NCI-H2029 treated with DMSO at 0.1 percent for 48 hours (cell line): Measurements from ENCODE around the gene CCND1.

Experiments
- DNase-seq: peaks from one replicate; lab custom pipeline; 2025; lab: John Stamatoyannopoulos, UW

The CCND1 gene

DNA sequence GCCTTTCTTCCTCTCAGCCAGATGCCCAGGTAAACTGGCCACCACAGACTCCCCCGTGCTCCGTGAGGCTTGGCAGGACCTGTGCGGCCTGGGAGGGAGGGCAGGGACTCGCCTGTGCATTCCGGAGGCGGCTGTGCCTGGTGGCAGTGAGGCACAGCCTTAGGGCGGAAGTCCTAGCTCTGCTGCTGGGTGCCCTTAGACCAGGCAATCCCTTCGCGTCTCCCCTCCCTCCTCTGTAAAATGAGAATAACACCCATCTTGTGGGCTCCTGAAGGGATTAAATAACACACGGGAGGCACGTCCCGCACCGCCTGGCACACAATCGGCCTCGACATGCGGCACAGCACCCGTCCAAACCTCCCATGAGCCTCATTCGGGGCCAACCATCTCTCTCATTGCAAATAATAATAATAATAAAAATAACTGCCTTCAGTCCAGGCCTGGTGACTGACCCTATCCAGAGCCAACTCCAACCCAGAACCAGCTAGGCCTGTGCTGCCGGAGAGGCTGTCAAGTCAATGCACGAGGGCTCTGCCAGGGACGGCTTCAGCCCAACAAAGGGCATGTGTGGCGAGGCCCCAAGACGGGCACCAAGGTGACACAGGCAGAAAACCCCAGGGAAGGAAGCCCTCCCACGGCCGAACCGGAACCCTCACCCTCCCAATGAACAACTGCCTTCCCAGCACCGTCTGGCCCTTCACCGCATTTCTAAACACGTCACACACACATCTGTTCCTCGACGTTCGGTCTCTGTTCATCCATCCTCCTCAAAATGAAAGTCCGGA lies 26.0 kb downstream of the CCND1 start:
- DNase-seq = no peak

DNA sequence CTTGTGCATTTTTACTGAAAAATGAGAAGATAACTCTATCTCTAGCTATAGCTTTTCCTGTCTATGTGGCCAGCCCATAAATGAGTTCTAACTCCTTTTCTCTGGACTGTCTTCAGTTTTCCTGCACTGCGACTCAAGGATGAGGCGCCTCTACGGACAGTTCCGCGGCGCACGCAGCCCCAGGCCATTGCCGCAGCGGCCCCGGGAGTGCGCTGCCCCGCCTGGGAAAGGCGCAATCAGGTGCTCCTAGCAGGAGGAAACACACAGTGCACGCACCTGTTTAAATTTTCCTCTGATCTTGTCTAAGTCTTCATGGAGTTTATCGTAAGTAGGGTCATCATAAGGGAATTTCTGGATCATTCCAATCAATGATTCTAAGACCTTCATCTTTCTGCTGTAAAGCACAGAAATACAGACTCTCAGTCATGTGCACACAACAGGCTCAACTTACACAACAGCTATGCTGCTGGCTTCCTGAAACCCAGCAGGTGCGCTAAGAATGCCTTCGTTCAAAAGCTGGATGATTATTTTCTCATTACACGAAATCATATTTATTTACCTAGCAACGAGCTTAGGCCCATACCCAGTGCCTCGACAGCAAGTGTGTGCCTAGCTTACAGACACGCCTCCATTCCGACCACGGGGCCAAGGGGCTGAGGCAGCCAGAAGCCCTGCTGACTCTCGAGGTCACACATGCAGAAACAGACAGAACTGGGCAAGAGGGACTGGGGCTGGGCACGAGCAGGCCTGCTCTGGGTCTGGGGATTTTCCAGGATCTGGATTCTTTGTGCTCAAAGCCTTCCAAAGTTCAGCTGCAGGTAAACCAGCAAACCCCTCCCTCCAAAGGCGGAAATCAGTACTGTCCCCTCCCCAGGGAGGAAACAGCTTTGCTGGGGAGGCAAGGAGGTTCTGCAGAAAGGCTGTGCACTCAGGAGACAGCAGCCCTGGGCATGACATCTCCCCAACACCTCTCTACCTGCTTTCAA lies 27.0 kb downstream of the CCND1 start:
- no peak for DNase-seq

DNA sequence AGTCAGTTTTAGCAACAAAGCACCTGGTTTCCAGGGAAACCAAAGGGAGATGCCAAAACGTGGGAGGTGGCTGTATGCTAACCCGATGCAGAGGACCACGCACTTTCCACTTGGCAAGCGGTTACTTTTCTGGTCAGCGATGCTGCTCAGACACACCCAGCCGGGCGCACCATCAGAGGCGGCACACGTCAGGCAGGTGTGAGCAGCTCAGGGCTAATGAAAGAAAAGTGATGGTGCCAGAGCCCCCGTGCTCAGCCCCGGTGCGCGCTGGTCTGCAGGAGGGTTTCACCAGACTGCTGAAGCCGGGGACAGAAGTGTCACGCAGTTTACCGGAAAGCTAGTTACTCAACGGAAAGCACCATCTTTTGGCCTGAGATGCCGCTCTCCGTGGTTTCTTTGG lies 28.5 kb downstream of the CCND1 start:
- no peak for DNase-seq

DNA sequence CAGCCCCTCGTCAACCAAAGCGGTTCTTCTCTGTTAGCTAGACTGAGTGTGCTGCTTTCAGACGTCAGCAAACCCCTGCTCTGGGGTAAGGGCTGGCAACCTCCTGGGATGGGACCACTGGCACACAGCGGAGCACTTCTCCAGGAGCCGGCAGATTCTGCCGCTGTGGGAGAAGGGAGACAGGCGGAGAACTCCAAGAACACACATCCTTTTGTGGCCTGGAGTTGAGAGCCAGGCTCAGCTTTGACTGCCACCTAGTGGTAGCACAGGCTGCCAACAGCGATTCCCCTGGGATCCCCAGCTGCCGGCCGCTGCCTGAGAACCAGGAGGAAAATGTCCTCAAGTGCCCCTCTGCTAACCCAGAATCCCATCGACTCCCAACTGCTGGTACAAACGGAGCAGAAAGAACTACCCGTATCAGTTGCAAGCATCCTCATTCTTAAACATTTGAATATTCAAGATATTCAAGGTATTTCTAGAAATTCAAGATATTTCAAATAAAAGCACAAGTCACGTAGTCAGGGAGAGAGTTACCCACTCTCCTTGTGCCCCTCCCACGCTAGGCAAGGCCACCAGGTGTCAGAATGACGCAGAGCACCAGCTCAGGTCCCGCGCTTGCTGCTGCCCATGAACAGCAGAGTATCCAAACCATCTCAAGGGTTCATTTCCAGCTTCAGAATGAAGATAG lies 29.3 kb downstream of the CCND1 start:
- peak; percentile 59 for DNase-seq

DNA sequence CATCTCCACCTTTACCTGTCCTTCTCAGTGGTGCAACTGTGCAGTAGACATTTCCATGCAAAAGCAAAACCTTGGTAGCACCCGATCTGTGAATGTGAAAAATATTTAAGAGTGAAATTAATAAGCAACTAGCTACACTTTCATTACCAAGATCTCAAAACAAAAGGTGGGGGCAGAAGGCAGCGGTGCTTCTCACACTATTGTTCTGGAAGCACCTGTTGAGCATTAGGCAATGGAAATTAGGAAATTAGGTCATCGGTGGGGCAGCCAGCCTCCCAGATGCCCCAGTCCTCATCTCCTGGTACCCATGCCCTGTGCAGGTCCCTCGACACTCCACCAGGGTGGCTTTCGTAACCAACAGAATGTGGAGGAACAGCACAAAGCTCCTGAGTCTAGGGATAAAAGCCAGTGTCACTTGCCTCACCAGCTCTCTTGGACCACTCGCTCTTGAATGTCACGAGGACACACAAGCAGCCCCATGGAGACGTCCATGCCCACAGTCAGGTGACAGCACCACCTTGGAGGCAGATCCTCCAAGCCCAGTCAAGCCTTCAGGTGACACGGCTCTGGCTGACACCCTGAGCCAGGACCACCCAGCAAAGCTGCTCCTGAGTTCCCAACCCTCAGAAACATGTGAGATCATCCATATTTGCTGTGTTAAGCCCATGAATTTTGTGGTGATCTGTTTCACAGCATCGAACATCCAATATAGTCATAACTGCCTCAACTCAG lies 30.9 kb downstream of the CCND1 start:
- DNase-seq = no peak

DNA sequence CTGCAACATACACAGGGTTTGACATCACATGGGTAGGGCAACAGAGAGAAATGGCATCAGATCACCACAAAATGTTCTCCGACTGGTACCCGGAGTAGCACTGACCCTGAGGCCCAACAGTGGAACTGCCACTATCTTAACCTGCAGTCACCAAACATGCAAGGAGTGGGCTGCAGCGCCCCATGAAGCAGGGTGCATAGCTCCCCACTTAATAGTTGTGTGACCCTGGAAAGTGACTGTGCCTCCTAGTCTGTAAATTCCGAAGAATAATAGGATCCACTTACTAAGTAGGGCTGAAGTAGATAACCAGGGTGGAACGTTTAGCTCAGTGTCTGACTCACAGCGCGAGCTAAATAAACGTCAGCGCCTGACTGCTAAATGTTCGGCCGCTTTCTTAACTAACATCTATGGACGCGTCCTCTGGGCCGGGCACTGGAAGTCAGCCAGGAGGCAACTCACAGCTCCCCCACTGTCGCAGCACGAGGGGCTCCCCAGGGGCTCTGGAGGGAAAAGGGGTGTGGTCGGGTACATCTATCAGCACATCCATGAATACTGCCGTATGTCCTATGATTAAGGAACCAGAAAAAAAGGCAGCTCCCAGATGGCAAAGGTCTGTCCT lies 33.4 kb downstream of the CCND1 start:
- DNase-seq = no peak

DNA sequence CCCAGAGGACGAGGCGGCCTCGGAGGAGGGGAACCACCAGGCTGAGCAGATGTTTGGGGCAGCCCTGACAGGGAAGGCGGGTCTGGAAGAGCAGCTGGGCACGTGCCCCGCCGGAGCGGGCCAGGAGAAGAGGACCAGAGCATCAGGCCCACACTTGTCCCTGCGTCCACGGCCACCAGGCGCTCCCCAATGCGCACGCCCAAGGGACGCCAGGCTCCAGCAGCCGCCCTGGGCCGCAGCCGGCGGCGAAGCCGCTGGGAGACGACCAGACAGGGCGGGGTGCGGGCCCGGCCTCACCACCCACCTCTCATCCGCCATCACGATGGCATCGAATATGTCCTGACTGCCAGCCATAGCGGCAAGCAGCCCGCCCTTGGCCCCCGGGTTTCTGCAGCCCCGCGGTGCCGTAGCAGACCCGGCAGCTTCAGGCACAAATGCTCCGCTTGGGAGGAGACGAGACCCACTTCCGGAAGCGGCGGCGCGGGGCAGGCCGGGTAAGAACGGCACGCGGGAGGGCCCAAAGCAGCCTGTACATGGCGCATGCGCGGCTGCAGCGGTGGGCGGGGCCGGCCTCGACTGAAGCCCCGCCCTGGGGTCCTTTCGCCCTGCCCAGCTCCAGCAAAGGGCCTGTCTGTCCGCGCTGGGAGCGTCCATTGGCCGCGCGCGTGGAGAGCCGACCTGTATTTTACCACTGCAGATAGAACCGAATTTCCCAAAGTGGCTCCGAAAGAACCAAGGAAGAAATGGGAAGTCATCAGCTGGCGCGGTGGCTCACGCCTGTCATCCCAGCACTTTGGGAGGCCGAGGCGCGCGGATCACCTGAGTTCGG lies 34.1 kb downstream of the CCND1 start, which contains the start of gene LTO1:
LTO1 (minus strand) TSS at position 468 of the 829 bp plus-strand sequence; CDS start at position 354, 114 bp downstream.
- peak; percentile 79 for DNase-seq

DNA sequence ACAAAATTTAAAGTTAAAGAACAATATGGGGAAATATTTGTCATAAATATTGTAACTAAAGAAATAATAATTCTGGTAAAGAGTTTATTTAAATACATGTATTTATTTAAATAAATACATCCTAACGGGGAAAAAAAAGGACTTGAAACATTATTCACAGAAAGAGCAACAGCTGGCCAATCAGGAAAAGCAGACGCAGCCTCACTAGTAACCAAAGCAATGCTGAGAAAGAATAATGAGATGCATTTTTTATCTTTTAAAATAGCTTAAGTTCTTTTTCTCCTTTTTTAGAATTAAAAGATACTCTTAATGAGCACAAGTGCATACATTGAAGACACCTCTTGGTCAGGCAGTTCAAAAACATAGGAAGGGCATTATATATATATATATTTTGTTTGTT lies 36.8 kb downstream of the CCND1 start:
- no peak for DNase-seq

DNA sequence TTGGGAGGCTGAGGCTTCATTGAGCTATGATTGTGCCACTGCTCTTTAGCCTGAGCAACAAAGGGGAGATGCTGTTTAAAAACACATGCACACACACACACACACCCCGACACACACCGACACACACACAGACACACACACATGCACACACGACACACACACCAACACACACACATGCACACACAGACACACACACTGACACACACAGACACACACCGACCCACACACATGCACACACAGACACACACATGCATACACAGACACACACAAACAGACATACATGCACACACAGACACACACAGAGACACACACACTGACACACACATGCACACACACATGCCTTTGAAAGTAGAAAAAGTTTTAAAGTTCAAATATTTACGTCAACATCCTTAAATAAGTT lies 39.7 kb downstream of the CCND1 start:
- no peak for DNase-seq

DNA sequence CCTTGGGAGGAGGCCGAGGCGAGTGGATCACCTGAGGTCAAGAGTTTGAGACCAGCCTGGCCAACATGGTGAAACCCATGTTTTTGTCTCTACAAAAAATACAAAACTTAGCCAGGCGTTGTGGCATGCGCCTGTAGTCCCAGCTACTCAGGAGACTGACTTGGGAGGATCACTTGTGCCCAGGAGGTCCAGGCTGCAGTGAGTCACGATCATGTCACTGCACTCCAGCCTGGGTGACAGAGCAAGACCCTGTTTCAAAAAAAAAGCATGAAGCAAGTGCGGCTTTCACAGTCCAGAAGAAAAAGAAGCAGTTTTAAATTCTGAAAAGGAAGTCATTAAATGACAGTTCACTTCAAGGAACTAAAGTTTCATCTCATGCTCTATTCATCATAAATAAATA lies 41.3 kb downstream of the CCND1 start:
- DNase-seq = no peak

DNA sequence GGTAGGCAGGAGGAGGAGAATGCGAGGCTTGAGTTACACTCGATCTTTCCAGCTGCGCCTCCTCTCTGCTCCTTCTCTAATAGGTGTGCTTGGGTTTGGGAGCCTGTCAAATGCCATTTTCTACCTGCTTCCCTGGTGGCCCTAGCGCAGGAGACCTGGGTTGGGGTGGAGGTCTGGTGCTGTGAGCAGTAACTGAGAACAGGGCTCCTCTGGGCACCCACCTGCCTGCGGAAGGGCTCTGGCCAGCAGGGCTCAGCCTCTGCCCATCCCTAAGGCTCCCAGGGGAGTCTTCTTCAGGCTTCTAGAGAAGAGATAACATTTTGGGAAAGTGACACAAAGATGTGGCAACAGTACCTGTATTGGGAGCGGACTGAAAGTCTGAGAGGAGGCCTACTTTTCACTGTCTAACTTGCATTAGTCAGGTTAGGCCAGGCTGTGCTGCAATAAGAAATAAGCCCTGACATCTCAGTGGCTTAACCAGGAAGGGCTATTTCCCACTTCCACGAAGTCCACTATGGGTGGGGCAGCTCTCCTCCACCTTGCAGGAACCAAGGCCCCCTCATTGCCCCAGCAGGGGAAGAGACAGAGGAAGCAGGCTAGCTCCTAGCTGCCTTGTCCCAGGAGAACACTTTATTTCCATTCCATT lies 41.8 kb downstream of the CCND1 start:
- no peak for DNase-seq

DNA sequence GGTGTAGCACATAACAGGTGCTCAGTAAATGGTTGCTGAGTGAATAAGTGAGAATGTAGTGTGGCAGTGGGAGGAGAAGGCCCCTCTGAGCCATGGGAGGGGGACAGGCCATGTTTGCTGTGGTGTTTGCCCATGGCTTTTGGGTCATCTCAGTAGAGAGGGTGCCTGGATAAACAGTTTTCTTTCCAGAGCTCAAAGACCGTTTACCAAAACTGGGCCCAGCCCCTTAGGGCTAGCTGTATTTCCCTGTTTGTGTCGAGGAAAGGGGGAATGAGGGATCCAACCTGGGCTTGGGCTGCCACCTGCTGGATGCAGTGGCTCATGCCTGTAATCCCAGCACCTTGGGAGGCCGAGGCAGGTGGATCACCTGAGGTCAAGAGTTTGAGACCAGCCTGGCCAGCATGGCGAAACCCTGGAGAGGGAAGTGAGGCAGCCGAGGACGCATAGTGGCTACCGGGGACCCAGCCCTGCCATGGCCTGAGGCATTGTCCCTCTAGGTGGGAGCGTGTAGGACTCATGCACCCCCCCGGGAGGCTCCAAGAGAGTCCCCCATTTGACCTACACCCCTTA lies 42.9 kb downstream of the CCND1 start:
- no peak for DNase-seq

DNA sequence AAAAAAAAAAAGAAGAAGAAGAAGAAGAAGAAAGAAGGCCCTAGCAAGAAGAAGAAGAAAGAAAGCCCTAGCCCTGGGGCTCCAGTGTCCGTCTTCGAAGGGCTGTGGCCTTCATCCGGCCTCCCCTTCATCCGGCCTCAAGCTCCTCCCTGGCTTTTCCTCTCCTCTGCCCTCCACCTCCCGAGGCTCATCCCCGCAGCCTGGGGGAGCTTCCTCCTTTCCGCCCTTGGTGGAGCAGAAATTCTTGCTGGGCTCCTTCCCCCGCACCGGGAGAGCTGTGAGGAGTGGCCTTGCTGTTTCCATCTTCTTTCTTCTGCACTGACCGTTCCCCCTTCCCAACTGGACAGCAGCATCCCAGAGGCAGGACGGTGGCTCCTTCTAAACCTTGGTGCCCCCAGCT lies 43.7 kb downstream of the CCND1 start:
- DNase-seq = no peak

DNA sequence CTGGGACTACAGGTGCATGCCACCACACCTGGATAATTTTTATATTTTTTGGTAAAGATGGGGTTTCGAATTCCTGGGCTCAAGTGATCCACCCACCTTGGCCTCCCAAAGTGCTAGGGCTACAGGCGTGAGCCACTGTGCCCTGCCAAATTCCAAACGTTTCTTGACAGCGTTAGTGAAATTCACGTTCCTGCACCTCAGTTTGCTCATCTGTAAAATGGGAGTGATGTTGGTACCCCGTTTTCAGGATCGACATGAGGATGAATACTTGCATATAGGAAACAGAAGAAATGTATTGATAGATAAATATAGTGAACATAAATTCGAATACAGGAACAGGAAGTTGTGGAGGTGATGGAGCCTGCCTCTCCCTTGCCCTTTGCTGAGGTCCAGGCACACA lies 44.4 kb downstream of the CCND1 start:
- no peak for DNase-seq

DNA sequence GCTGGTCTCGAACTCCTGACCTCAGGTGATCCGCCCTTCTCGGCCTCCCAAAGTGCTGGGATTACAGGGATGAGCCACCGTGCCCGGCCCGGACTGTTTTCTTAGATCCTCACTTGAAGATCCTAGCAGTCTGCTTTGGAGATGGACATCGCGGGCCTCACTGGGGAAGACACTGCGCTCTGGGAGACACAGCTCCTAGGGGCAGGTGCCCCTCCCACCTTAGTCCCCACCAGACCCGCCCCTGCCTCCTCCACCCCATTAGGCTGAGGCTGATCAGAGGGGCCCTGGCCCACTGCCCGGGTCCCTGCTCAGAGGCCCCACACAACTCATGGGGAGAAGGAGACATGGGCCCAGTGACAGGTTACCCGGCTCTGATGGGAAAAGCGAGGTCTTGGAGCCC lies 45.5 kb downstream of the CCND1 start:
- DNase-seq = no peak

DNA sequence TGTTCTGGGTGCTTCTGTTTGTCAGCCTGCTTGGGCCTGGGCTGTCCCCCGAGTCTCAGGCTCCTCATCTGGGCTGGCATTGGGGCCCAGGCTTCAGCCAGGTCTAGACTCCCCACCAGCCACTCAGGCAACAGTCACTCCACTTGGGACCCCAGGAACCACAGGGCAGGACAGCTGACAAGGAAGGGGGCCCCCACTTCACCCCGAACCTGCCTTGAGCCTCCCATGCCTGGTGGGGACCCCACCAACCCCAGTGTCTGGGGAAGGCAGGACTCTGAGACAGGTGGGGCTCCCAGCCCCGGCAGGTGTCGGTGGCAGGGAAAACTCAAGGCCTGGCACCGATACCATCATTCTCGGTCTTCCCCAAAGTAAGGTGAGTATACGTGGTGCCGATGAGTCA lies 45.9 kb downstream of the CCND1 start:
- DNase-seq = no peak

DNA sequence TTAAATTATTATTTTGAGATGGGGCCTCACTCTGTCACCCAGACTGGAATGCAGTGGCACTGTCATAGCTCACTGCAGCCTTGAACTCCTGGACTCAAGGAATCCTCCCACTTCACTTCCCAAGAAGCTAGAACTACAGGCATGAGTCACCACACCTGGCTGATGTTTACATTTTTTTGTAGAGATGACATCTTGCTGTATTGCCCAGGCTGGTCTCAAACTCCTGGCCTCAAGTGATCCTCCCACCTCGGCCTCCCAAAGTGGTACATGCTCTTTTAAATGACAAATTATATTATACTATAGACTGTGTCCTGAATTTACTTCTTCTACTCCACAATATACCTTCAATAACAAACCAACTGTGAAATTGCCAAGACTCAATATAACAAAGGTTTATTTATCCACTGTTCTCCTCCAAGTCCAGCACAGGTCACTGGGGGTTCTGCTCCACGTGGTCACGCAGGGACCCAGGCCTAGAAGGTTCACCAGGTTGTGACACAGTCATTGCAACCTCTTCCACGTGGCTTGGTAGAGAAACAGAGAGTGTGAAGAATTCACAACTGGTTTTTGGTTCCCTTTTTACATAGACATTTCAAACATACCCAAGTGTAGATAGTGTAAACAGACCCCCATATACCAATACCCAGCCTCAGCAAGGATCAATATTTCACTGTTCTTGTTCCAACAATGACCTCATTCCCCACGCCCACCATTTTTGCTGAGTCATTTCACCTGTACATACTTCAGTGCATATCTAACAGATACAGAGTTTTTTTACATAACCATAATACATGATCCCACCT lies 47.2 kb downstream of the CCND1 start:
- DNase-seq = peak; percentile 22

DNA sequence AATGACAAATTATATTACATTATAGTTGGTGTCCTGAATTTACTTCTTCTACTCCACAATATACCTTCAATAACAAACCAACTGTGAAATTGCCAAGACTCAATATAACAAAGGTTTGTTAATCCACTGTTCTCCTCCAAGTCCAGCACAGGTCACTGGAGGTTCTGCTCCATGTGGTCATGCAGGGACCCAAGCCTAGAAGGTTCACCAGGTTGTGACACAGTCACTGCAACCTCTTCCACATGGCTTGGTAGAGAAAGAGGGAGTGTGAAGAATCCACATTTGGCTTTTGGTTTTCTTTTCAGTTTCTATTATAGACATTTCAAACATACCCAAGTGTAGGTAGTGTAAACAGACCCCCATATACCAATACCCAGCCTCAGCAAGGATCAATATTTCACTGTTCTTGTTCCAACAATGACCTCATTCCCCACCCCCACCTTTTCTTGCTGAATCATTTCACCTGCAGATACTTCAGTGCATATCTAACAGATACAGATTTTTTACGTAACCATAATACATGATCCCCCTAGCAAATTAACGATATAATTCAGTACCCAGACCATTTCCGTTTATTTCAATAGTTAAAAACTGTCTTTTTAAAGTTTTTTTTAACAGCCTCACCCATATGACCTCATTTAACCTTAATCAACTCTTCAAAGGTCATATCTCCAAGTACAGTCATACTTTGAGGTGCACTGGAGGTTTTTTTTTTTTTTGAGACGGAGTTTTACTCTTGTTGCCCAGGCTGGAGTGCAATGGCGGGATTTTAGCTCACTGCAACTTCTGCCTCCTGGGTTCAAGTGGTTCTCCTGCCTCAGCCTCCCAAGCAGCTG lies 48.7 kb downstream of the CCND1 start:
- DNase-seq = no peak
